Measurements from ENCODE around the gene THBS2. TPM values are rescaled to one million over a fixed set of nuclear protein-coding genes. Genes with fewer than 3 reads are reported as not detected.

Gene THBS2
- total RNA-seq, 1 experiment from 2014 or later = 0.39 TPM

- TF ChIP-seq ATF3 (IDR thresholded peaks at IDR 0.05) = no peak
These were observed 39.7 kb downstream of the THBS2 start (continued) for GRCh38 chr6:169213814-169214520.

GRCh38 chr6:169212897-169213813 is 40.5 kb downstream of the THBS2 start:
- H3K4me3 ChIP-seq (replicated peaks in 1 of 2; ENCODE audit: low read depth in 1 of 2, low read length in 2 of 2) = peak overlapping the region; percentile 35 to 51
- H3K36me3 ChIP-seq (ENCODE audit: control insufficient read depth in 1 of 2, insufficient read depth in 2 of 2, low read length in 2 of 2) = no peaks in the 10 kb centered on the region
- peak overlapping the region; percentile 73 for H3K4me2 ChIP-seq (ENCODE audit: low read length)
- peaks cover 2 to 12% of the 10 kb centered on the region in 2 experiments; a peak in 3 of 4 replicates for H3K4me1 ChIP-seq (ENCODE audit: control insufficient read depth in 1 of 2, insufficient read depth in 2 of 2, low read length in 2 of 2)
- ChIA-PET CTCF (no interaction called here), POLR2A (no interaction called here), RAD21 (ENCODE audit: low non-redundant PET in 1 of 2, low total read pairs in 2 of 2, uncharacterized antibody in 2 of 2, unreplicated experiment in 2 of 2) (no interaction called here)
- DNase-seq (ENCODE audit: low read depth, low spot score) = peak; percentile 73
- intact Hi-C loops (cut with micrococcal nuclease) = no loop called here
- peak overlapping the region; percentile 50 for H3K9ac ChIP-seq (ENCODE audit: low read length)
- H3K27ac ChIP-seq (ENCODE audit: low read depth, low read length) = peak overlapping the region; percentile 43; the same call in 1 of the 2 replicates
- H2AFZ ChIP-seq (ENCODE audit: low read depth, low read length, poor library complexity, severe bottlenecking) = peak overlapping the region; percentile 93
- no peaks in the 10 kb centered on the region for H3K79me2 ChIP-seq (ENCODE audit: insufficient read depth, low read length)
- no peaks in the 10 kb centered on the region for H3K27me3 ChIP-seq (ENCODE audit: insufficient read depth, low read length)
- ATAC-seq = peak; percentile 100
- no peaks in the 10 kb centered on the region for H3K9me3 ChIP-seq (ENCODE audit: control insufficient read depth in 1 of 2, insufficient read depth in 1 of 2, low read depth in 1 of 2, low read length in 2 of 2)
- H3K9me2 ChIP-seq (ENCODE audit: insufficient read depth) = no peaks in the 10 kb centered on the region
- no peaks in the 10 kb centered on the region for H4K20me1 ChIP-seq (ENCODE audit: insufficient read depth)
- no TSS peak for BruUV-seq (replicated peaks)
- TF ChIP-seq MAX (IDR thresholded peaks at IDR 0.05) (no peak), ZFX (IDR thresholded peaks at IDR 0.05) (0 out of 2 replicates have a peak, but pooled peaks have one; percentile 20), FOSL1 (IDR thresholded peaks at IDR 0.05; ENCODE audit: low read depth) (no peak), RAD21 (IDR thresholded peaks at IDR 0.05; ENCODE audit: low read depth) (0 out of 2 replicates have a peak, but pooled peaks have one; percentile 23), CTCF (IDR thresholded peaks at IDR 0.05 in 2 of 3, conservative IDR thresholded peaks at IDR 0.05 in 1 of 3; ENCODE audit: borderline replicate concordance in 1 of 3, insufficient read depth in 1 of 3, low read depth in 2 of 3, low read length in 2 of 3) (peak in 1 of 3 experiments; percentile 14; a peak in 2 of 6 replicates), ZNF274 (IDR thresholded peaks at IDR 0.05; ENCODE audit: low read depth, low read length) (no peak), EZH2phosphoT487 (IDR thresholded peaks at IDR 0.05; ENCODE audit: borderline replicate concordance) (no peak), POLR2A (IDR thresholded peaks at IDR 0.05; ENCODE audit: borderline replicate concordance, extremely low read depth, insufficient read depth, insufficient read length) (no peak), TCF7L2 (IDR thresholded peaks at IDR 0.05; ENCODE audit: borderline replicate concordance, extremely low read depth, insufficient read depth, insufficient read length) (peak; percentile 30), JUND (IDR thresholded peaks at IDR 0.05) (no peak), CEBPB (IDR thresholded peaks at IDR 0.05; ENCODE audit: low read depth) (no peak), YY1 (IDR thresholded peaks at IDR 0.05; ENCODE audit: extremely low read depth, insufficient replicate concordance, low read depth, low read length) (peak; percentile 67), SIN3A (IDR thresholded peaks at IDR 0.05; ENCODE audit: low read depth) (no peak), REST (IDR thresholded peaks at IDR 0.05; ENCODE audit: low read depth) (no peak), EGR1 (IDR thresholded peaks at IDR 0.05; ENCODE audit: low read depth) (no peak), ATF3 (IDR thresholded peaks at IDR 0.05) (no peak), POLR2AphosphoS5 (IDR thresholded peaks at IDR 0.05; ENCODE audit: low read depth, low read length) (peak; percentile 67)

Measured in HCT116 (cell line).